ENCODE data around the gene ST3GAL3.

DNA sequence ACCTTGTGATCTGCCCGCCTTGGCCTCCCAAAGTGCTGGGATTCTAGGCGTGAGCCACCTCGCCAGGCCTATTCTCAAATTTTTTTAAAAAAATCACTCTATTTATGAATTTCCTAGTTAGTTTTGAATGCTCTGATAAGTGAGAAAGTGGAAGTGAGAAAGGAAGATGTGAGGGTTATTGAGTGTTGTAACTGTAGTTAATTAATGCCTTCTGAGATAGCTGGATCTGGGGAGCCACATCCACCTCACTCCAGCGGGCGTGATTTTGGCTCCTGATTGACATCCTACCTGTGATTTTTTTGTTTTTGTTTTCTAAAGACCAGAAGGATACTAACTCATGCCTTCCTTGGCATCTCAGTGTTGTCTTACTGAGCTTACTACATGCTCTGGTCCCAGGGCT, 65.6 kb downstream of the ST3GAL3 start:
- TF ChIP-seq, protein P1, sequence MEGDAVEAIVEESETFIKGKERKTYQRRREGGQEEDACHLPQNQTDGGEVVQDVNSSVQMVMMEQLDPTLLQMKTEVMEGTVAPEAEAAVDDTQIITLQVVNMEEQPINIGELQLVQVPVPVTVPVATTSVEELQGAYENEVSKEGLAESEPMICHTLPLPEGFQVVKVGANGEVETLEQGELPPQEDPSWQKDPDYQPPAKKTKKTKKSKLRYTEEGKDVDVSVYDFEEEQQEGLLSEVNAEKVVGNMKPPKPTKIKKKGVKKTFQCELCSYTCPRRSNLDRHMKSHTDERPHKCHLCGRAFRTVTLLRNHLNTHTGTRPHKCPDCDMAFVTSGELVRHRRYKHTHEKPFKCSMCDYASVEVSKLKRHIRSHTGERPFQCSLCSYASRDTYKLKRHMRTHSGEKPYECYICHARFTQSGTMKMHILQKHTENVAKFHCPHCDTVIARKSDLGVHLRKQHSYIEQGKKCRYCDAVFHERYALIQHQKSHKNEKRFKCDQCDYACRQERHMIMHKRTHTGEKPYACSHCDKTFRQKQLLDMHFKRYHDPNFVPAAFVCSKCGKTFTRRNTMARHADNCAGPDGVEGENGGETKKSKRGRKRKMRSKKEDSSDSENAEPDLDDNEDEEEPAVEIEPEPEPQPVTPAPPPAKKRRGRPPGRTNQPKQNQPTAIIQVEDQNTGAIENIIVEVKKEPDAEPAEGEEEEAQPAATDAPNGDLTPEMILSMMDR (IDR thresholded peaks at IDR 0.05 in 4 of 5, conservative IDR thresholded peaks at IDR 0.05 in 1 of 5), result no peak
- TF ChIP-seq POLR2A (IDR thresholded peaks at IDR 0.05), result no peak
